GM21515 (cell line): Measurements from ENCODE around the gene NR5A2.

Experiments used
- ATAC-seq: cut with Tn5 transposase; IDR thresholded peaks from one replicate; pipeline ENCODE4 v1.9.1; 2021; ENCODE audit not compliant: unreplicated experiment

Gene NR5A2

GRCh38 chr1:200062143-200062542 is 34.6 kb downstream of the NR5A2 start:
- no peak for ATAC-seq

DNA sequence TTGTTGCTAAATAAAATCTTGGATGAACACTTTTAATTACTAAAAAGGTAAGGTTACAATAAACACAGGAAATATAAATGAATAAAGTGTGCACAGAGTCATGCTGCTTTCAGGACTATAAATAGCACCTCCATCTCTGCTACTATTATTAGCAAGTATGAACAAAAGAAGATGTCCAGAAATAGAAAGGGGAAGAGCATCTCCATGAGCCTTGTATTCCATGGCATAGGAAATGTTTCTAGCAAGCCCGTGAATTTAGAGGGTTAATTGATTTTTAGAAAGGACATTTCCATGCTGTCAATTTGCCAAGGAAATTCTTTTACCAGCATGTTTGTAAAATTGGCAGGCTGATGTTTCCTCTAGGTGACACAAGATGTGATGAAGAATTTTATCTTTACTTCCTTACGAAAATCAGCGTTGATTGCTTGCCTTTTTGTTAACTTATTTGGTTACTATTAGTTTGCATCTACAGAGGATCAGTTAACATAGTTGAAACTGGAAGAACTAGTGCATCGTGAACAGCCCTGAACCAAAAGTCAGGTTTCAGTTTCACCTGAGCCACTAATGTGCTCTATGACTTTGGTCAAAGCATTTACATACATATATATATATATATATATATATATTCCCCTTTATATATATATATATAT is 45.3 kb downstream of the NR5A2 start:
- peak; percentile 96 for ATAC-seq

- peak; percentile 31 for ATAC-seq
Measured at GRCh38 chr1:200073286-200073637, 45.8 kb downstream of the NR5A2 start.

DNA sequence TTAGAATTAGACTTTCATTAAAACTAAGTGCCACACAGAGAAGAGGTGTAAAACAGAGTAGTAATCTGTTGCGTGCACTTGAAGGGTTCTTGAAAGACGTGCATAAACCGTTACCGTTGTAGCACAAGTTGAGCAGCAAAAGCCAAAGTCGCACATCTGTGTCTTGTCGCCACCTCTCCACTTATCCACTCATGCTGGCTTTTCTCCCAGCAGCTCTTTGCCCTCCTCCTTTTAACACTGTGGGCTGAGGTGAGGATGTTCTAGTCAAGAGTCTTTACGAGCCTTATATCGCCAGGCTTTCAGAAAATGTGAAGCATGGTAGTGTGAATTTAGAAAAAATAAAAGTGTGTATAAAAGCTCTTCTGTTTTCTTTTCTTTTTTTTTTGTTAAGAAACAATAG is 48.0 kb downstream of the NR5A2 start:
- no peak for ATAC-seq

GRCh38 chr1:200075938-200076546 is 48.5 kb downstream of the NR5A2 start:
- no peak for ATAC-seq

- ATAC-seq = no peak
Measured at GRCh38 chr1:200079232-200079940, 51.9 kb downstream of the NR5A2 start.

GRCh38 chr1:200081151-200081968 is 53.9 kb downstream of the NR5A2 start:
- no peak for ATAC-seq

DNA sequence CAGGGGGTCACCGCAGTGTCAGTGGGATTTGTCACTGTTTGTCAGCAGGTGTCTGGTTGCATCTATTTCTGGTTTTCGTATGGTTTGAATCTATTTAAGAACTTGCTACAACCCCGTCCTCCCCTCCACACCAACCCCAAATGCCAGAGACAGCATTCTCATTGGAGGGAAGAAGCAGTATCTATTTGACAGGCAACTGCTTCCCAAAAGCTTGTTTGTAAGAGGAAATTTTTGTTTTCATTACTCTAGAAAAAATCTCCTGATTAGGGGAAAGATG is 54.4 kb downstream of the NR5A2 start:
- no peak for ATAC-seq

GRCh38 chr1:200082329-200082728 is 54.8 kb downstream of the NR5A2 start:
- ATAC-seq = no peak

- no peak for ATAC-seq
Measured at GRCh38 chr1:200090252-200091159, 63.0 kb downstream of the NR5A2 start.

- no peak for ATAC-seq
Measured at GRCh38 chr1:200095057-200095577, 67.6 kb downstream of the NR5A2 start.

- ATAC-seq = no peak
Measured at GRCh38 chr1:200096774-200097173, 69.3 kb downstream of the NR5A2 start.

DNA sequence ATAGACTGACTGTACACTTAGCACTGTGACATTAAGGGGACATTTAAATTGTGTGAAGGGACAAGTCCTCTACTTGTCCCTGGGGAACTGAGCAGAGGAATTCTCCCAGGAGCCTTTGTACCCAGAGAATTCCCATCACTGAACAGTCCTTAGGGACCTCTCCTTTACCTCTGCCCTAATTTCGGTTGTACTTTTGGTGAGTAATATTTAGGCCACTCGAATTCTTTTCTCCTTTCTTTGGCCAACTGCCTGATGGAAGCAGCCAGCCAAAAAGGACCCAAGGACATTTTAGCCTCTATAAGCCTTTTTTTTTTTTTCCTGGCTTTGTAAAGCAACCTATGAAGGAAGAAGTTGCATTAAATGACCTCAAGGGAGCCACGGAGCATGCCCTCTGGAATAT is 71.5 kb downstream of the NR5A2 start:
- no peak for ATAC-seq

DNA sequence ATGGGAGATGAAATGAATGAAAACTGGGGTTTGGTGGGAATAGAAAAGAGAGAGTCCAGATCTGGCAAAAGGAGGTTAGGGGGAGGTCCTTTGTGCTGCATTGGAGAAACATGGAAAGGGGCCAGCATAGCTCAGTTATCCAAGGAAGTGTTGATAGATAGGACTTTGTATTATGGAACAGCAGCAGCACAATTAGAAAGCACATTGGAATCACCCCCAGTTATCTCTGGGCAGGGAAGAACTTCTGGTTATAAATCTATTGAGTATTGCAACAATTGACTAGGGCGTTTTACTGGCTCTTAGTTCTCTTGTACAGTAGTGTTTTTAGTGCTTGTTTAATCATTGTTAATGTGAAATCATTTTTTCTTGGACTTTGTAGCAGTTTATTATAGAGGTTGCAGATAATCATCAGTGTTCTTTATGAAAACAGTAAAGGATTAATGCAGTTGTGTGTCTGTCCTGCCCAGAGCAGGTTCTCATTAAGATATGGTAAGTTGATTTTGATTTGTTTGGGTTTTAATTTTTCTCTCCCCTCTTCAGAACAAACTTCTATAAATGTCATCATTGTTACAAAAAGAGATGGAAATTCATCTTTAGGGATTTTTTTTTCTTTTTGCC is 76.6 kb downstream of the NR5A2 start:
- ATAC-seq = no peak

DNA sequence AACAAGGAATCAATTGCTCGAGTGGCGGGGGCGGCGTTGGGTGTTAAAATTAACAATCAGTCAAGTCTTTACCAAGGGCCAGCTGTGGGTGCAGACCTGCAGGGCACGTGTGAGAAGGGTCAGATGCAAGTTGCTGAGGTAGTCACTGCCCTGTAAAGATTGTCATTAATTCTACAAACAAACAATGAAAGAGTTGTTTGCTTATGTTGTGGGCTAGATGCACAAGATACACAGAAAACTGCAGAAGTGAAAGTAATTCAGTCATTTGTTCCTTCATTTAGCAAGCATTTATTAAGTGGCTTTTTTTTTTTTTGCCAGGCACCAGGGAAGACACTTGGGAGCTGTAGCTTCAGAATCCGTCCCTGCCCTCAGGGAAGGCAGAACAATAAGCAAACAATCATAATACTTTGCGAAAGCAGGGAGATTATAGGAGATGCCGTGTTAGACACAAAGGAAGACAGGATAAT is 79.5 kb downstream of the NR5A2 start:
- no peak for ATAC-seq

GRCh38 chr1:200108659-200109058 is 81.1 kb downstream of the NR5A2 start:
- no peak for ATAC-seq

- no peak for ATAC-seq
Measured at GRCh38 chr1:200112290-200112689, 84.8 kb downstream of the NR5A2 start.

DNA sequence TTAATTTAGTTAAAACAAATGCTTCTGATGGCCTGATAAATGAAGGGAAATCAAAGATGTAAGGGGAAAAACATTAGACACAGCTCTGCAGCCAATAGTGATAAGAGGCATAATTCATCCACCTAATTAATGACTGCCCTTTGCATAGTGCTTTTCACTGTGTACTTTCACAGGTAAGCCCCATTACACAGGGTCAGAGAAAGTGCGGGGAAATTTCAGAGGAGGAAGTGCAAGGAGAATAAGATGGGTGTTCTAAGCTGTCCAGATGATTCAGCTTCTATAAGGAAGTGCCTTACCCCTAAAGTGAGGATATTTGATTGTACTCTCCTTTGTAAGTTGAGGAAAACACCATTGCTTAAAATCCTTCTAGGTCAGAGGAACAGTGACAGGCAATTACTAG is 88.0 kb downstream of the NR5A2 start:
- no peak for ATAC-seq

GRCh38 chr1:200116324-200116723 is 88.8 kb downstream of the NR5A2 start:
- ATAC-seq = no peak
